ENCODE measurements around the gene CMTR1.

- TF ChIP-seq POLR2A (IDR thresholded peaks at IDR 0.05): no peak
- TF ChIP-seq CTCF (IDR thresholded peaks at IDR 0.05): no peak
These were observed 15.6 kb upstream of the CMTR1 start for GRCh38 chr6:37417393-37417792.

Measured in body of pancreas (tissue), 4 donors.